Endothelial cell of umbilical vein (primary cell): Measurements from ENCODE around the gene PIGQ. TPM values are rescaled to one million over a fixed set of nuclear protein-coding genes. Genes with fewer than 3 reads are reported as not detected.

Experiments used
- BruUV-seq: library from RNA; stranded (reverse); fragments of 400-500 nt; replicated peaks from 2 replicates; lab custom pipeline; 2021; lab: Mats Ljungman, UMichigan
- CTCF ChIA-PET: fragments of 300-600, 350-600 bp; sonication (Branson Sonifier 250); formaldehyde crosslinking; loops from one replicate; lab custom pipeline; 2021; ENCODE audit warnings: antibody characterized with exemption, inconsistent platforms; lab: Charles Lee
- POLR2A ChIA-PET: fragments of 300-600, 350-600 bp; sonication (Branson Sonifier 250); formaldehyde crosslinking; loops from one replicate; lab custom pipeline; 2021; ENCODE audit warnings: antibody characterized with exemption, inconsistent platforms; lab: Charles Lee
- DNase-seq: peaks from one replicate; pipeline ENCODE4 v3.0.0-alpha.2; 2011; ENCODE audit warnings: low read depth, low spot score
- FAIRE-seq: peaks from 2 replicates; lab custom pipeline; 2011; peaks lifted over from hg19 to GRCh38; lab: Jason Lieb, UNC
- H2AFZ ChIP-seq: 2 replicates; pipeline ENCODE4 v1.6.0; 2012; ENCODE audit warnings: low read depth, low read length, control low read depth, inconsistent platforms
- H3K27ac ChIP-seq: 2 replicates; pipeline ENCODE4 v1.5.1; 2011; ENCODE audit warnings: low read depth, mild to moderate bottlenecking, control low read depth, low read length, moderate library complexity; ENCODE audit not compliant: insufficient read depth
- H3K27me3 ChIP-seq, 2 experiments: 2 replicates each; pipeline versions ENCODE4 v1.6.0 to v1.6.1; 2011; ENCODE audit warnings: low read length in 2 of 2, mixed read lengths in 1 of 2; ENCODE audit not compliant: control insufficient read depth in 2 of 2, insufficient read depth in 2 of 2
- H3K36me3 ChIP-seq, 2 experiments: 2 replicates in 1 of 2; 3 replicates in 1 of 2; pipeline ENCODE4 v1.5.1; 2011; ENCODE audit warnings: low read length in 2 of 2, mild to moderate bottlenecking in 1 of 2, moderate library complexity in 1 of 2; ENCODE audit not compliant: control insufficient read depth in 2 of 2, insufficient read depth in 2 of 2; ENCODE audit errors: extremely low read depth in 1 of 2
- H3K4me1 ChIP-seq: 3 replicates; pipeline ENCODE4 v1.5.1; 2011; ENCODE audit warnings: mild to moderate bottlenecking, low read length; ENCODE audit not compliant: control insufficient read depth, insufficient read depth; ENCODE audit errors: extremely low read depth
- H3K4me2 ChIP-seq: 2 replicates; pipeline ENCODE4 v1.6.1; 2011; ENCODE audit warnings: low read length, control low read depth, mixed read lengths; ENCODE audit not compliant: insufficient read depth
- H3K4me3 ChIP-seq, 3 experiments: fragments of 200-600 bp in 1 of 3; sonication (generic), shearing (Covaris generic) in 1 of 3; replicated peaks in 1 of 3; 2 replicates each; pipeline ENCODE4 v1.5.1; 2011 to 2016; ENCODE audit warnings: control low read depth in 3 of 3, low read length in 3 of 3, mild to moderate bottlenecking in 2 of 3, inconsistent platforms in 1 of 3, low read depth in 1 of 3, moderate library complexity in 1 of 3; ENCODE audit not compliant: insufficient read depth in 1 of 3
- H3K79me2 ChIP-seq: 2 replicates; pipeline ENCODE4 v1.6.0; 2012; ENCODE audit warnings: low read length, inconsistent platforms; ENCODE audit not compliant: control insufficient read depth, insufficient read depth
- H3K9ac ChIP-seq: replicated peaks from 2 replicates; pipeline ENCODE3; 2011; ENCODE audit warnings: low read length, control low read depth; ENCODE audit not compliant: insufficient read depth; ENCODE audit errors: extremely low read depth
- H3K9me1 ChIP-seq: replicated peaks from 3 replicates; pipeline ENCODE4 v1.6.0; 2011; ENCODE audit warnings: mild to moderate bottlenecking, low read length; ENCODE audit not compliant: control insufficient read depth, insufficient read depth; ENCODE audit errors: extremely low read depth
- H3K9me3 ChIP-seq: replicated peaks from 2 replicates; pipeline ENCODE4 v1.5.1; 2012; ENCODE audit warnings: low read length, inconsistent platforms; ENCODE audit not compliant: control insufficient read depth, insufficient read depth
- H4K20me1 ChIP-seq: replicated peaks from 2 replicates; pipeline ENCODE3; 2011; ENCODE audit warnings: mild to moderate bottlenecking, low read length; ENCODE audit not compliant: control insufficient read depth, insufficient read depth; ENCODE audit errors: extremely low read depth
- EZH2 ChIP-seq: IDR thresholded peaks from 2 replicates; pipeline ENCODE4 v1.6.1; 2012; ENCODE audit warnings: borderline replicate concordance, low read depth, mild to moderate bottlenecking, moderate library complexity, low read length, inconsistent platforms; ENCODE audit not compliant: severe bottlenecking
- FOS ChIP-seq: IDR thresholded peaks from 2 replicates; pipeline ENCODE4 v1.6.1; 2011; ENCODE audit warnings: mild to moderate bottlenecking, low read length, moderate library complexity, borderline replicate concordance; ENCODE audit not compliant: insufficient read depth
- GATA2 ChIP-seq: IDR thresholded peaks from 2 replicates; pipeline ENCODE4 v1.7.0; 2011; ENCODE audit warnings: low read depth, mild to moderate bottlenecking, moderate library complexity, mixed read lengths, low read length; ENCODE audit not compliant: insufficient read length, insufficient read depth
- MAX ChIP-seq: IDR thresholded peaks from 2 replicates; pipeline ENCODE4 v1.6.1; 2011; ENCODE audit not compliant: insufficient read depth, insufficient read length
- MYC ChIP-seq: IDR thresholded peaks from one replicate; pipeline ENCODE4 v1.6.1; 2011; ENCODE audit warnings: mild to moderate bottlenecking, low read depth, low read length
- POLR2A ChIP-seq: IDR thresholded peaks from 2 replicates; pipeline ENCODE4 v1.6.1; 2012; ENCODE audit warnings: low read depth, mild to moderate bottlenecking, control low read depth, low read length
- dilution Hi-C: fragments of 300-500 bp; cut with MboI; formaldehyde crosslinking; loops from one replicate; pipeline ENCODE4 v1.15.0; 2019; ENCODE audit warnings: low sequenced_read_pairs; ENCODE audit not compliant: extremely low pct_ligation_motif_present
- intact Hi-C: fragments of 100-400 bp; cut with micrococcal nuclease; formaldehyde crosslinking; loops from one replicate; pipeline ENCODE4 v1.10.0; 2022
- polyA plus RNA-seq, 4 experiments: library from polyadenylated mRNA; depleted of rRNA in 3 of 4; stranded (reverse) in 3 of 4; unstranded in 1 of 4; fragments of >200 nt; gene quantifications; 2 replicates each; pipeline versions ENCODE4 v1.2.1 to v1.2.3, GENCODE V29; 2011 to 2012; ENCODE audit warnings: missing spikeins in 1 of 4
- total RNA-seq: library from RNA; stranded (reverse); gene quantifications from 2 replicates; pipeline ENCODE4 v1.2.3, GENCODE V29; 2021
- TF ChIP-seq, protein P1 (sequence below), 2 donors: IDR thresholded peaks; 1 replicate in 1 of 2; 2 replicates in 1 of 2; pipeline ENCODE4 v1.5.1; 2011; ENCODE audit warnings: low read length in 2 of 2, mild to moderate bottlenecking in 2 of 2, moderate library complexity in 2 of 2, control low read depth in 1 of 2, inconsistent platforms in 1 of 2, low read depth in 1 of 2; ENCODE audit not compliant: insufficient read depth in 1 of 2; ENCODE audit errors: extremely low read depth in 1 of 2

PIGQ gene
- total and polyA plus RNA-seq, 2 donors (not counting 3 experiments of a cell fraction or from before 2014, with no cell fraction given), result 66.9 to 67.7 TPM

- no peak overlapping the region for H2AFZ ChIP-seq
- CTCF ChIA-PET, result interaction anchor here (1.6 kb wide), 1 partner anchor 14 kb away, joined by 5 read pairs; no protein-coding TSS in a partner anchor
- dilution Hi-C loops, result no loop called here
These were observed 24.0 kb downstream of the PIGQ start for GRCh38 chr16:593807-594206.

GRCh38 chr16:595094-595528, 25.3 kb downstream of the PIGQ start:
- H3K9me3 ChIP-seq, result no peaks in the 10 kb centered on the region
- BruUV-seq, result no TSS peak
- H3K4me3 ChIP-seq, result no peak overlapping the region
- intact Hi-C loops, result no loop called here
- H3K27ac ChIP-seq, result no peak overlapping the region
- H3K9ac ChIP-seq, result no peak overlapping the region
- H3K79me2 ChIP-seq, result peaks cover 22% of the 10 kb centered on the region
- FAIRE-seq (no peak), DNase-seq (no peak)
- POLR2A ChIA-PET, result no interaction called here
- H3K4me2 ChIP-seq, result no peak overlapping the region
- dilution Hi-C loops, result no loop called here
- H3K36me3 ChIP-seq, result peaks cover 0 to 3% of the 10 kb centered on the region in 2 experiments
- no peaks in the 10 kb centered on the region for H4K20me1 ChIP-seq
- CTCF ChIA-PET, result no interaction called here
- peaks cover 8% of the 10 kb centered on the region for H3K4me1 ChIP-seq
- H3K9me1 ChIP-seq, result no peaks in the 10 kb centered on the region
- no peaks in the 10 kb centered on the region for H3K27me3 ChIP-seq
- no peak overlapping the region for H2AFZ ChIP-seq
- TF ChIP-seq EZH2, result no peak
- TF ChIP-seq FOS, result no peak
- TF ChIP-seq MAX, result no peak
- TF ChIP-seq GATA2, result no peak

More at GRCh38 chr16:593807-594206, 24.0 kb downstream of the PIGQ start:
- Histone ChIP-seq H3K9me1 (no peaks in the 10 kb centered on the region), H3K4me1 (peaks cover 8% of the 10 kb centered on the region), H4K20me1 (no peaks in the 10 kb centered on the region), H3K9me3 (no peaks in the 10 kb centered on the region), H3K4me2 (no peak overlapping the region), H3K4me3 (no peak overlapping the region), H3K27me3 (no peaks in the 10 kb centered on the region), H3K9ac (no peak overlapping the region), H3K79me2 (peaks cover 22% of the 10 kb centered on the region), H3K27ac (no peak overlapping the region), H3K36me3 (peaks cover 0 to 3% of the 10 kb centered on the region in 2 experiments)
- TF ChIP-seq GATA2 (no peak), MYC (no peak), POLR2A (no peak)
- TF ChIP-seq, protein P1, sequence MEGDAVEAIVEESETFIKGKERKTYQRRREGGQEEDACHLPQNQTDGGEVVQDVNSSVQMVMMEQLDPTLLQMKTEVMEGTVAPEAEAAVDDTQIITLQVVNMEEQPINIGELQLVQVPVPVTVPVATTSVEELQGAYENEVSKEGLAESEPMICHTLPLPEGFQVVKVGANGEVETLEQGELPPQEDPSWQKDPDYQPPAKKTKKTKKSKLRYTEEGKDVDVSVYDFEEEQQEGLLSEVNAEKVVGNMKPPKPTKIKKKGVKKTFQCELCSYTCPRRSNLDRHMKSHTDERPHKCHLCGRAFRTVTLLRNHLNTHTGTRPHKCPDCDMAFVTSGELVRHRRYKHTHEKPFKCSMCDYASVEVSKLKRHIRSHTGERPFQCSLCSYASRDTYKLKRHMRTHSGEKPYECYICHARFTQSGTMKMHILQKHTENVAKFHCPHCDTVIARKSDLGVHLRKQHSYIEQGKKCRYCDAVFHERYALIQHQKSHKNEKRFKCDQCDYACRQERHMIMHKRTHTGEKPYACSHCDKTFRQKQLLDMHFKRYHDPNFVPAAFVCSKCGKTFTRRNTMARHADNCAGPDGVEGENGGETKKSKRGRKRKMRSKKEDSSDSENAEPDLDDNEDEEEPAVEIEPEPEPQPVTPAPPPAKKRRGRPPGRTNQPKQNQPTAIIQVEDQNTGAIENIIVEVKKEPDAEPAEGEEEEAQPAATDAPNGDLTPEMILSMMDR (IDR thresholded peaks at IDR 0.05; ENCODE audit: extremely low read depth in 1 of 2, insufficient read depth in 1 of 2, low read depth in 1 of 2, low read length in 2 of 2), result no peak
- intact Hi-C loops, result no loop called here
- FAIRE-seq, result no peak
- POLR2A ChIA-PET, result no interaction called here
- no peak for DNase-seq
- no TSS peak for BruUV-seq
